Naive thymus-derived CD8-positive, alpha-beta T cell (primary cell): ENCODE measurements around the gene SDHD. TPM values are rescaled to one million over a fixed set of nuclear protein-coding genes. Genes with fewer than 3 reads are reported as not detected.

Experiments used
- polyA plus RNA-seq, 3 donors: library from polyadenylated mRNA; unstranded; fragments of 300-500 nt; fragmentation: Illumina TruSeq; gene quantifications; one replicate each; pipeline ENCODE4 v1.2.3, GENCODE V29; 2021
- total RNA-seq, 8 experiments: library from RNA in 2 of 8; stranded (reverse) in 2 of 8; gene quantifications; one replicate each; pipeline ENCODE4 v1.2.3 and lab custom pipeline; 2021 to 2026

The SDHD gene
- total and polyA plus RNA-seq, 5 experiments from 2014 or later: 71.5 to 191 (median 167) TPM

Other genes with a start within 250 kb of the SDHD start
- gene ALG9, start 215.3 kb upstream of the SDHD start, total RNA-seq: 10 to 100 TPM; 24.2 to 28.6 TPM
- gene ALG9, start 215.3 kb upstream of the SDHD start, polyA plus RNA-seq: 10 to 100 TPM in 2 of 3 donors, 1 to 10 TPM in 1; 6.4 to 13.1 (median 11.9) TPM
- 1 to 10 TPM; 5.9 to 6.1 TPM for gene FDXACB1, start 207.7 kb upstream of the SDHD start, total RNA-seq
- gene FDXACB1, start 207.7 kb upstream of the SDHD start, polyA plus RNA-seq: 1 to 10 TPM; 7.5 to 8.3 (median 7.6) TPM
- 10 to 100 TPM; 22.9 to 25.6 TPM for gene CFAP68, start 207.3 kb upstream of the SDHD start, total RNA-seq
- gene CFAP68, start 207.3 kb upstream of the SDHD start, polyA plus RNA-seq: 10 to 100 TPM; 29.5 to 33.5 (median 33.4) TPM
- not detected for gene CRYAB, start 175.1 kb upstream of the SDHD start, total RNA-seq
- gene CRYAB, start 175.1 kb upstream of the SDHD start, polyA plus RNA-seq: not detected
- gene HSPB2, start 174.1 kb upstream of the SDHD start, total RNA-seq: under 1 TPM in 1 of 2 experiments, not detected in 1; 0.27 TPM
- gene HSPB2, start 174.1 kb upstream of the SDHD start, polyA plus RNA-seq: not detected
- not detected for gene C11orf52, start 168.0 kb upstream of the SDHD start, total RNA-seq
- not detected for gene C11orf52, start 168.0 kb upstream of the SDHD start, polyA plus RNA-seq
- gene DIXDC1, start 149.5 kb upstream of the SDHD start, total RNA-seq: 1 to 10 TPM in 1 of 2 experiments, under 1 TPM in 1; 0.80 to 1.2 TPM
- 1 to 10 TPM in 1 of 3 donors, under 1 TPM in 2; 0.27 to 5.7 (median 0.81) TPM for gene DIXDC1, start 149.5 kb upstream of the SDHD start, polyA plus RNA-seq
- gene DLAT, start 61.5 kb upstream of the SDHD start, total RNA-seq: 10 to 100 TPM; 20.0 to 20.5 TPM
- 10 to 100 TPM; 22.4 to 26.1 (median 24.5) TPM for gene DLAT, start 61.5 kb upstream of the SDHD start, polyA plus RNA-seq
- gene PIH1D2, start 12.9 kb upstream of the SDHD start, total RNA-seq: not detected
- under 1 TPM in 2 of 3 donors, not detected in 1; 0.50 to 0.87 TPM for gene PIH1D2, start 12.9 kb upstream of the SDHD start, polyA plus RNA-seq
- gene NKAPD1, start 12.6 kb upstream of the SDHD start, total RNA-seq: 10 to 100 TPM; 21.5 to 21.7 TPM
- gene NKAPD1, start 12.6 kb upstream of the SDHD start, polyA plus RNA-seq: 10 to 100 TPM in 1 of 3 donors, 1 to 10 TPM in 2; 9.8 to 12.6 (median 10.0) TPM
- gene TIMM8B, start 117 bp upstream of the SDHD start, total RNA-seq: 10 to 100 TPM; 26.2 to 33.3 TPM
- gene TIMM8B, start 117 bp upstream of the SDHD start, polyA plus RNA-seq: 10 to 100 TPM; 58.0 to 75.2 (median 69.1) TPM
- gene IL18, start 77.2 kb downstream of the SDHD start, total RNA-seq: not detected
- gene IL18, start 77.2 kb downstream of the SDHD start, polyA plus RNA-seq: under 1 TPM in 2 of 3 donors, not detected in 1; 0.16 to 0.19 TPM
- under 1 TPM in 1 of 2 experiments, not detected in 1; 0.44 TPM for gene TEX12, start 80.5 kb downstream of the SDHD start, total RNA-seq
- not detected for gene TEX12, start 80.5 kb downstream of the SDHD start, polyA plus RNA-seq
- 1 to 10 TPM; 1.9 to 2.3 TPM for gene BCO2, start 88.6 kb downstream of the SDHD start, total RNA-seq
- not detected for gene BCO2, start 88.6 kb downstream of the SDHD start, polyA plus RNA-seq
- gene PTS, start 139.6 kb downstream of the SDHD start, total RNA-seq: 10 to 100 TPM; 28.7 to 30.8 TPM
- 1 to 10 TPM; 4.6 to 7.6 (median 5.3) TPM for gene PTS, start 139.6 kb downstream of the SDHD start, polyA plus RNA-seq
- gene PLET1, start 174.0 kb downstream of the SDHD start, total RNA-seq: not detected
- gene PLET1, start 174.0 kb downstream of the SDHD start, polyA plus RNA-seq: not detected